NCI-H510A treated with DMSO at 0.1 percent for 48 hours (cell line): ENCODE measurements around the gene REG1A.

ENCODE experiments used
- DNase-seq: peaks from one replicate; lab custom pipeline; 2025; lab: John Stamatoyannopoulos, UW

Gene REG1A

GRCh38 chr2:79128406-79128805, 8.1 kb downstream of the REG1A start:
- DNase-seq = no peak

DNA sequence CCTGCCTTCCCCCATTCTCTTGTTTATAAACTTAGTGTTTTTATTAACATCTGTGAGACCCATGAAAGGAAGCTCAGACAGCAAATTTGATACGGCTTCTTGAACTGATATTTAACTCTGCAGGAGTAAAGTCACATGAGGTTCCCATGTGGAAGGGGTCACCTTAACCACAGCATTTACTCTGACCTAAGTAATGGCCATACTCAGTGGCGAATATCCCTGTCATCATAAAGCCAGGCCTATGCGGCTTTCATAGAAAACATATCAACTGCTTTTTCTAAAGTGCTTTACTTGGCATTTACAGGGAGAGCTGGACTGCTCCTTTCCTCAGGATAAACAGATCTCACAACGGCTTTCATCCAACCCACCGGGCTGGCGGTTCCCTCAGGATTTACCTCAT, 9.0 kb downstream of the REG1A start:
- DNase-seq = no peak

- no peak for DNase-seq
These were observed 9.5 kb downstream of the REG1A start for GRCh38 chr2:79129804-79130203.

- DNase-seq = no peak
These were observed 11.4 kb downstream of the REG1A start for GRCh38 chr2:79131687-79132086.

- DNase-seq = no peak
These were observed 18.1 kb downstream of the REG1A start for GRCh38 chr2:79138385-79138784.

DNA sequence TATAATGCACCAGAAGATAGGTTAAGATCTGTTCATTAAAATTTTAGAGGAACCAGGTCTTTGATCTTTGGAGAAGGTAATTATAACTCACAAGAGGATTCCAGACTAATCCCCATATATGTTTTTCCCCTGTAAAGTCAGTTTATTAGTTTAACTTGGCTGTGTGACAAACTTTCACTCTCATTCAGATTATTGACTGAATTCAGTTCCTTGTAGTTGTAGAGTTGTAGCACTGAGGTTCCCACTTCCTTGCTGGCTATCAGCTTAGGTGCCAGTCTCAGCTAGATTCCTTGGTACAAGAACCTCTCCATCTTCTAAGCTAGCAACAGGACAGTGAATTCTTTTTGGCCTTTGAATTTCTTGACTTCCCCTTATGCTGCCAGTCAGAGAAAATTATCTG, 19.1 kb downstream of the REG1A start:
- DNase-seq = no peak

- no peak for DNase-seq
These were observed 35.7 kb downstream of the REG1A start for GRCh38 chr2:79155826-79156476.

DNA sequence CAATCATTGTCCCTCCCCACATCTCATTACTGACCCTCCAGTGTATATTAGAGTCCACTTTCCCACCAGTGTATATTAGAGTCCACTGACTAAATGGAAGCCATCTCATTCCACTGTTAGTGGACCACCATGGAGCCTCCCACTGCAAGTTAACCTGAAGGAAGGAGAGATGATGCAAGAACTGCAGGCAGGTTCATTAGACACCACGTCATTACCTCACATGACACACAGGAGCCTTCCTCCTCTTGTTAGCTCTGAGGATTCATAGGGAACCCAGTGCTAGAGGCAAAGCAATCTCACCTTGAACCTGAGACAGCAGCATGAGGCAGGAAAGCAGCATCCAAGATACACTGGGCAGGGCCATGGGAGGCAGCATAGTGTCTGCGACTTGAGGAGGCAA, 38.7 kb downstream of the REG1A start:
- no peak for DNase-seq

- DNase-seq = no peak
These were observed 39.4 kb downstream of the REG1A start, which contains the start of gene REG3A for GRCh38 chr2:79159653-79160052. Gene REG3A (minus strand): TSS chr2:79159753. CDS start chr2:79159405, 348 bp downstream.

DNA sequence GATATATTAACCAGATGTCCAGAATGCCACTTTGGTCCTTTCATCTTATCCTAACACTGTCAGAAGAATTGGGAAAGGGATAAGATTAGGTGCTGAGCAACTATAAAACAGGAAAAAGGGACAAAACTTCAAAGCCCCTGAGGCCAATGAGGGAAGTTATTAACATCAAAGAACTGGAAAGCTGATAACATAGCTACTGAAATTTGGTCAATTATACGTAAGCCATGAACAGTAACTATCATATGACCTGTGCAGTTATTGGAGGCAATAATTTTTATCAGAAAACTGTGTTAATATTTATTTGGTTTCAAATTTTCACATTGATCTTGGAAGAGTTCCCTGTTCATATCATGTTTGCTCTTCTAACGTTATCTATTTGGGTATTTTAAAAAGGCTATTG, 41.8 kb downstream of the REG1A start:
- DNase-seq = no peak

GRCh38 chr2:79162801-79163200, 42.5 kb downstream of the REG1A start:
- DNase-seq = no peak

DNA sequence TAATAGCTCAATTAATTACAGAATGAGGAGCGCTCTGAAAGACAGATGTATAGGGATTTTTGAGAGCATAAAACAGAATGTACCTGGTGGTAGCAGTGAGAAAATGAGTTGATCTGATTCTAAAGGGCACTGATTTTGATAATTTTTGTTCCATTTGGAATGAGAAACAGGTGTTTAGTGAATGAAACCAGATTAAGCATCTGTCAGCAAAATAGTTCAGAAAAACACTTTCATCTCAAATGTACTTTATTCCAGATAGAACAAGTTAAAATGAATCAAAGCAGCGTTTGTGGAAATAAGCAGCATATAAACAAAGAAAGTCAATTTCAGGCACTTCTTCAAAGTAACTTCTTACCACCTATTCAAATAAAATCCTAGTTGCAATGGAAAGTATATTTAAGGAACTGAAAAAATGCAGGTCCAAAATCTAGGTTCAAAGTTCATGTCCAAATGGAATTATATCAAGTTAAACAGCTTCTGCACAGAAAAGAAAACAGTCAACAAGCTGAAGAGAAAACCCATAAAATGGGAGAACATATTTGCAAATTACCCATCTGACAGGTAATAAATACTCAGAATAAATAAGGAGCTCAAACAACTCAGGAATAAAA, 51.2 kb downstream of the REG1A start:
- DNase-seq = no peak
